Measurements from ENCODE around the gene RPP14. TPM values are rescaled to one million over a fixed set of nuclear protein-coding genes. Genes with fewer than 3 reads are reported as not detected.

RPP14 gene
- polyA plus RNA-seq, 2 of the 4 experiments (the other 2 are of a cell fraction): 13.2 to 21.5 TPM

DNA sequence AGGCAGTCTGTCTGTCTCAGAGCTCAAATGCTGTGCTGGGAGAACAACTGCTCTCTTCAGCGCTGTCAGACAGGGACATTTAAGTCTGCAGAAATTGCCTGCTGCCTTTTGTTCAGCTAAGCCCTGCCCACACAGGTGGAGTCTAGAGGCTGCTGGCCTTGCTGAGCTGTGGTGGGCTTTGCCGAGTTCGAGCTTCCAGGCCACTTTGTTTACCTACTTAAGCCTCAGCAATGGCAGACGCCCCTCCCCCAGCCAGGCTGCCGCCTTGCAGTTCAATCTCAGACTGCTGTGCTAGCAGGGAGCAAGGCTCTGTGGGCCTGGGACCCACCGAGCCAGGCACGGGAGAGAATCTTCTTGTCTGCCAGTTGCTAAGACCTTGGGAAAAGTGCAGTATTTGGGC is 25.0 kb upstream of the RPP14 start:
- no peak overlapping the region for H3K4me2 ChIP-seq
- ChIA-PET CTCF (interaction anchor here (0.7 to 1.2 kb wide), 4 partner anchors 16 to 104 kb away, joined by 3 to 4 read pairs (median 3); no protein-coding TSS in a partner anchor), POLR2A (no interaction called here)
- ATAC-seq (no peak), DNase-seq (ENCODE audit: low read depth in 1 of 2, low spot score in 1 of 2) (no peak), FAIRE-seq (no peak)
- no peak overlapping the region for H3K4me3 ChIP-seq
- H3K27ac ChIP-seq: no peak overlapping the region
- TF ChIP-seq SREBF2 (IDR thresholded peaks at IDR 0.05) (no peak), MYC (IDR thresholded peaks at IDR 0.05; ENCODE audit: borderline replicate concordance, low read length) (no peak), HOXA7 (CRISPR knock-in tag; IDR thresholded peaks at IDR 0.05) (no peak), POLR2A (IDR thresholded peaks at IDR 0.05; ENCODE audit: low read length) (no peak), RCOR1 (IDR thresholded peaks at IDR 0.05; ENCODE audit: low read depth, low read length) (no peak), RARB (CRISPR knock-in tag; IDR thresholded peaks at IDR 0.05) (no peak), ZSCAN20 (CRISPR knock-in tag; IDR thresholded peaks at IDR 0.05) (no peak), TFCP2L1 (CRISPR knock-in tag; IDR thresholded peaks at IDR 0.05) (no peak), EHF (CRISPR knock-in tag; IDR thresholded peaks at IDR 0.05) (no peak), FOSB (CRISPR knock-in tag; IDR thresholded peaks at IDR 0.05) (no peak), KDM5A (IDR thresholded peaks at IDR 0.05) (no peak), KDM1A (IDR thresholded peaks at IDR 0.05; ENCODE audit: low read depth) (no peak), FOSL2 (IDR thresholded peaks at IDR 0.05) (no peak), FOSL2 (CRISPR knock-in tag; IDR thresholded peaks at IDR 0.05) (no peak), EP300 (IDR thresholded peaks at IDR 0.05) (no peak), MAFK (IDR thresholded peaks at IDR 0.05; ENCODE audit: partially characterized antibody) (no peak)
- 60% methylated on average over 1 of the region's 7 CpGs for WGBS (ENCODE audit: missing lambda C conversion rate)
- H3K4me1 ChIP-seq: no peaks in the 10 kb centered on the region
- no peaks in the 10 kb centered on the region for H3K9me3 ChIP-seq

DNA sequence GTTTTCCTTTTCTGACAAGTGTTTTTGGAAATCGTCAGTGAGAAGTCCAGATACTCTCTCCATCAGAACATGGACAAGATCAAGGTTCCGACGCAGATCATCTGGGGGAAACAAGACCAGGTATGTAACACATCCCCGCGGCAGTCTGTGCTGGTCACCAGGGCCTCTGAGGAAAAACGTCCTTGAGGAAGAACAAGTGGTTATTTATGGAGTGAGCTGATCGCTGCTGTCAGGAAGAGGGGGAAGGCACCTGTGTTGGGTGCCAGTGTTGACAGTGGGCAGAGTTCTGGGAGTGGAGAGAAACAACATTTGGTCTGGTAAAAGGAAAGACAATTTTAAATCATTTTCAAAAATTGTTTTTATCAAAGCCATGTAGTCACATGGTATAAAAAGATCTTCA is 20.7 kb upstream of the RPP14 start:
- ChIA-PET POLR2A (no interaction called here), CTCF (interaction anchor here (1.2 to 1.5 kb wide), 3 partner anchors 14 to 21 kb away, joined by 3 to 6 read pairs (median 4); partner anchors contain the start of genes HTD2 and RPP14)
- Histone ChIP-seq H3K4me1 (no peaks in the 10 kb centered on the region), H3K9me3 (no peaks in the 10 kb centered on the region), H3K4me3 (no peak overlapping the region), H3K4me2 (no peak overlapping the region), H3K27ac (no peak overlapping the region)
- no peak for DNase-seq (ENCODE audit: low read depth in 1 of 2, low spot score in 1 of 2)
- no peak for FAIRE-seq
- TF ChIP-seq ZC3H11A (IDR thresholded peaks at IDR 0.05) (no peak), MAFK (IDR thresholded peaks at IDR 0.05; ENCODE audit: partially characterized antibody) (no peak), HMGXB4 (CRISPR knock-in tag; IDR thresholded peaks at IDR 0.05; ENCODE audit: borderline replicate concordance) (no peak), RFX5 (IDR thresholded peaks at IDR 0.05) (no peak)
- TF ChIP-seq, protein P1, sequence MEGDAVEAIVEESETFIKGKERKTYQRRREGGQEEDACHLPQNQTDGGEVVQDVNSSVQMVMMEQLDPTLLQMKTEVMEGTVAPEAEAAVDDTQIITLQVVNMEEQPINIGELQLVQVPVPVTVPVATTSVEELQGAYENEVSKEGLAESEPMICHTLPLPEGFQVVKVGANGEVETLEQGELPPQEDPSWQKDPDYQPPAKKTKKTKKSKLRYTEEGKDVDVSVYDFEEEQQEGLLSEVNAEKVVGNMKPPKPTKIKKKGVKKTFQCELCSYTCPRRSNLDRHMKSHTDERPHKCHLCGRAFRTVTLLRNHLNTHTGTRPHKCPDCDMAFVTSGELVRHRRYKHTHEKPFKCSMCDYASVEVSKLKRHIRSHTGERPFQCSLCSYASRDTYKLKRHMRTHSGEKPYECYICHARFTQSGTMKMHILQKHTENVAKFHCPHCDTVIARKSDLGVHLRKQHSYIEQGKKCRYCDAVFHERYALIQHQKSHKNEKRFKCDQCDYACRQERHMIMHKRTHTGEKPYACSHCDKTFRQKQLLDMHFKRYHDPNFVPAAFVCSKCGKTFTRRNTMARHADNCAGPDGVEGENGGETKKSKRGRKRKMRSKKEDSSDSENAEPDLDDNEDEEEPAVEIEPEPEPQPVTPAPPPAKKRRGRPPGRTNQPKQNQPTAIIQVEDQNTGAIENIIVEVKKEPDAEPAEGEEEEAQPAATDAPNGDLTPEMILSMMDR (IDR thresholded peaks at IDR 0.05): no peak
- WGBS (ENCODE audit: missing lambda C conversion rate): 84% methylated on average over 7 of the region's 7 CpGs
- ATAC-seq: no peak

DNA sequence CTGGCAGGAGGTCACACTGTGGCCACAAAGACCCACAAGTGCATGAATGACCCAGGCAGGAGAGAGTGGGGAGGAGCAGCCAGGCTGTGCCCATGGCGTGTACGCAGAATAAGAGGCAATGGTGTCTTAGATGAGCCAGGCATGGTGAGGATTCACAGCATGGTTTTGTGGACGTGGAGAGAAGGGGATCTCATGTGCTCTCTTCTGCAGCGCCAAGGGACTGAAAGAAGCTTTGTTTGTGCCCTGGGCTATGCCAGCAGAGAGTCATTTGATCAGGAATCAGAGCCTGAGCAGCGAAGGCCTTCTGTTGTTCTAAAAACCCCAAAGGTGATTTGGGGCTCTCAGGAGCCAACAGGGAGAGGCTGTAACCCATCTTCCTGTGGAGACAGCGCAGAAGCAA is 18.7 kb upstream of the RPP14 start:
- no peak overlapping the region for H3K4me3 ChIP-seq
- no peaks in the 10 kb centered on the region for H3K4me1 ChIP-seq
- no peak overlapping the region for H3K27ac ChIP-seq
- 91% methylated on average over 5 of the region's 6 CpGs for WGBS (ENCODE audit: missing lambda C conversion rate)
- H3K4me2 ChIP-seq: no peak overlapping the region
- DNase-seq (ENCODE audit: low read depth in 1 of 2, low spot score in 1 of 2) (no peak), FAIRE-seq (no peak), ATAC-seq (no peak)
- no peak for TF ChIP-seq ZFP36 (IDR thresholded peaks at IDR 0.05; ENCODE audit: borderline replicate concordance, partially characterized antibody)
- H3K9me3 ChIP-seq: no peaks in the 10 kb centered on the region
- POLR2A ChIA-PET: no interaction called here
- CTCF ChIA-PET: interaction anchor here (1.1 to 1.8 kb wide), 3 partner anchors 13 to 99 kb away, joined by 3 to 5 read pairs (median 3); no protein-coding TSS in a partner anchor
